ENCODE data around the gene GTF3C6.
A peak's percentile ranks its signal among the peaks of the same experiment; 100 is the strongest.

The GTF3C6 gene

GRCh38 chr6:110980227-110980626 is 21.7 kb downstream of the GTF3C6 start:
- peak overlapping the region in 1 of 2 experiments; percentile 95; a peak in 1 of 4 replicates for H3K4me3 ChIP-seq (ENCODE audit: low read depth in 1 of 2, low read length in 2 of 2)
- peaks cover 5% of the 10 kb centered on the region; the same call in 1 of the 2 replicates for H3K36me3 ChIP-seq (ENCODE audit: insufficient read depth, low read length)
- no peaks in the 10 kb centered on the region for H3K27me3 ChIP-seq (ENCODE audit: insufficient read depth, low read length, poor library complexity)
- ATAC-seq (ENCODE audit: insufficient read depth, low read depth) (no peak), DNase-seq (no peak)
- H3K27ac ChIP-seq (ENCODE audit: low read length), result no peak overlapping the region
- H3K4me1 ChIP-seq (ENCODE audit: insufficient read depth, low read length), result peaks cover 36% of the 10 kb centered on the region
- 0 out of 2 replicates have a peak, but pooled peaks cover 2% of the 10 kb centered on the region for H4K20me1 ChIP-seq (ENCODE audit: insufficient read depth, low read length)
- TF ChIP-seq CTCF (IDR thresholded peaks at IDR 0.05; ENCODE audit: borderline replicate concordance, extremely low read depth, low read length, poor library complexity, severe bottlenecking) (no peak), EZH2 (IDR thresholded peaks at IDR 0.05; ENCODE audit: borderline replicate concordance, low read depth, low read length, severe bottlenecking) (no peak)
- no peak overlapping the region for H2AFZ ChIP-seq (ENCODE audit: low read depth, low read length)
- H3K9me3 ChIP-seq (ENCODE audit: insufficient read depth, low read length, severe bottlenecking), result no peaks in the 10 kb centered on the region
- H3K79me2 ChIP-seq (ENCODE audit: insufficient read depth, low read length), result peaks cover 78% of the 10 kb centered on the region
- H3K4me2 ChIP-seq (ENCODE audit: insufficient read depth, low read length), result peak overlapping the region; percentile 81
- no peak overlapping the region for H3K9ac ChIP-seq (ENCODE audit: low read depth, low read length)

GRCh38 chr6:110980648-110981047 is 22.1 kb downstream of the GTF3C6 start:
- H4K20me1 ChIP-seq (ENCODE audit: insufficient read depth, low read length), result 0 out of 2 replicates have a peak, but pooled peaks cover 2% of the 10 kb centered on the region
- peak overlapping the region; percentile 72 for H3K9ac ChIP-seq (ENCODE audit: low read depth, low read length)
- no peaks in the 10 kb centered on the region for H3K9me3 ChIP-seq (ENCODE audit: insufficient read depth, low read length, severe bottlenecking)
- peaks cover 36% of the 10 kb centered on the region for H3K4me1 ChIP-seq (ENCODE audit: insufficient read depth, low read length)
- no peaks in the 10 kb centered on the region for H3K27me3 ChIP-seq (ENCODE audit: insufficient read depth, low read length, poor library complexity)
- H3K4me2 ChIP-seq (ENCODE audit: insufficient read depth, low read length), result peak overlapping the region; percentile 81
- no peak for ATAC-seq (ENCODE audit: insufficient read depth, low read depth)
- H2AFZ ChIP-seq (ENCODE audit: low read depth, low read length), result no peak overlapping the region
- peak overlapping the region; percentile 57 to 95; a peak in 3 of 4 replicates for H3K4me3 ChIP-seq (ENCODE audit: low read depth in 1 of 2, low read length in 2 of 2)
- H3K27ac ChIP-seq (ENCODE audit: low read length), result no peak overlapping the region
- no peak for DNase-seq
- TF ChIP-seq CTCF (IDR thresholded peaks at IDR 0.05; ENCODE audit: borderline replicate concordance, extremely low read depth, low read length, poor library complexity, severe bottlenecking) (no peak), EZH2 (IDR thresholded peaks at IDR 0.05; ENCODE audit: borderline replicate concordance, low read depth, low read length, severe bottlenecking) (no peak)
- peaks cover 9% of the 10 kb centered on the region; the same call in 1 of the 2 replicates for H3K36me3 ChIP-seq (ENCODE audit: insufficient read depth, low read length)
- H3K79me2 ChIP-seq (ENCODE audit: insufficient read depth, low read length), result peaks cover 80% of the 10 kb centered on the region

GRCh38 chr6:110981202-110981600 is 22.7 kb downstream of the GTF3C6 start:
- Histone ChIP-seq H3K9ac (ENCODE audit: low read depth, low read length) (peak overlapping the region; percentile 72), H3K36me3 (ENCODE audit: insufficient read depth, low read length) (peaks cover 13% of the 10 kb centered on the region; the same call in 1 of the 2 replicates), H3K4me1 (ENCODE audit: insufficient read depth, low read length) (peaks cover 36% of the 10 kb centered on the region), H3K4me2 (ENCODE audit: insufficient read depth, low read length) (peak overlapping the region; percentile 81), H3K9me3 (ENCODE audit: insufficient read depth, low read length, severe bottlenecking) (no peaks in the 10 kb centered on the region), H3K4me3 (ENCODE audit: low read depth in 1 of 2, low read length in 2 of 2) (peak overlapping the region; percentile 57 to 95), H3K79me2 (ENCODE audit: insufficient read depth, low read length) (peaks cover 84% of the 10 kb centered on the region), H4K20me1 (ENCODE audit: insufficient read depth, low read length) (0 out of 2 replicates have a peak, but pooled peaks cover 2% of the 10 kb centered on the region), H2AFZ (ENCODE audit: low read depth, low read length) (peak overlapping the region; percentile 98), H3K27me3 (ENCODE audit: insufficient read depth, low read length, poor library complexity) (no peaks in the 10 kb centered on the region), H3K27ac (ENCODE audit: low read length) (peak overlapping the region; percentile 90)
- no peak for ATAC-seq (ENCODE audit: insufficient read depth, low read depth)
- DNase-seq, result no peak
- TF ChIP-seq EZH2 (IDR thresholded peaks at IDR 0.05; ENCODE audit: borderline replicate concordance, low read depth, low read length, severe bottlenecking), result no peak
- TF ChIP-seq CTCF (IDR thresholded peaks at IDR 0.05; ENCODE audit: borderline replicate concordance, extremely low read depth, low read length, poor library complexity, severe bottlenecking), result no peak
